Measurements from ENCODE around the gene VASN.
"Not testable (repeated sequence)": the region's sequence is repeated elsewhere in the genome, so short reads cannot be mapped to it uniquely, and the experiment has no call there.

Gene VASN

DNA sequence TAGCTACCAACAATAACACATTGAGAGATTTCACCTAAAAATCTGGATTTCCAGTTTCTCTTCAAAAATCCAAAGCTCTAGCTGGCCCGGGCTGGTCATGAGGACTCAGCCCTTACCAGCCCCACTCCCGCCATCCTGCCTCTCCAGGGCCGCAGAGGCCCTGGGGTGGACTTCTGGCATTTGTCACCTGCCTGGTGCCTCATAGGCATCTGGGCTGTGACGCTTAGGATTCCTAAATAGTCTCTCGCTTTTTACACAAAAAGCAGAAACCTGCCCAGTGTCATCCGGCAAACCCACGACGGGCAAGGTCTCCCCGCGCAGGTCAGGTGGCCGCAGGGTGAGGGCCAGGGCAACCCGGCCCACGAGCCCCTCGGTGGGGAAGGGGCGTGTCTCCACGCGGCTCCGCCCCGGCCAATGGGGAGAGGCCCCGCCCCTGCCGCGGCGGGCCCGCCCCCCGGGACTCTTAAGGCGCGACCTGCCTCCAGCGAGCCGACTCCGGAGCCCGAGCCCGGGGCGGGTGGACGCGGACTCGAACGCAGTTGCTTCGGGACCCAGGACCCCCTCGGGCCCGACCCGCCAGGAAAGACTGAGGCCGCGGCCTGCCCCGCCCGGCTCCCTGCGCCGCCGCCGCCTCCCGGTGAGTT lies at the start of gene VASN:
TSS of gene VASN (plus strand) at position 492 of the 644 bp plus-strand sequence. CDS start 9,030 bp downstream, outside the sequence.
- FAIRE-seq, result no peak

DNA sequence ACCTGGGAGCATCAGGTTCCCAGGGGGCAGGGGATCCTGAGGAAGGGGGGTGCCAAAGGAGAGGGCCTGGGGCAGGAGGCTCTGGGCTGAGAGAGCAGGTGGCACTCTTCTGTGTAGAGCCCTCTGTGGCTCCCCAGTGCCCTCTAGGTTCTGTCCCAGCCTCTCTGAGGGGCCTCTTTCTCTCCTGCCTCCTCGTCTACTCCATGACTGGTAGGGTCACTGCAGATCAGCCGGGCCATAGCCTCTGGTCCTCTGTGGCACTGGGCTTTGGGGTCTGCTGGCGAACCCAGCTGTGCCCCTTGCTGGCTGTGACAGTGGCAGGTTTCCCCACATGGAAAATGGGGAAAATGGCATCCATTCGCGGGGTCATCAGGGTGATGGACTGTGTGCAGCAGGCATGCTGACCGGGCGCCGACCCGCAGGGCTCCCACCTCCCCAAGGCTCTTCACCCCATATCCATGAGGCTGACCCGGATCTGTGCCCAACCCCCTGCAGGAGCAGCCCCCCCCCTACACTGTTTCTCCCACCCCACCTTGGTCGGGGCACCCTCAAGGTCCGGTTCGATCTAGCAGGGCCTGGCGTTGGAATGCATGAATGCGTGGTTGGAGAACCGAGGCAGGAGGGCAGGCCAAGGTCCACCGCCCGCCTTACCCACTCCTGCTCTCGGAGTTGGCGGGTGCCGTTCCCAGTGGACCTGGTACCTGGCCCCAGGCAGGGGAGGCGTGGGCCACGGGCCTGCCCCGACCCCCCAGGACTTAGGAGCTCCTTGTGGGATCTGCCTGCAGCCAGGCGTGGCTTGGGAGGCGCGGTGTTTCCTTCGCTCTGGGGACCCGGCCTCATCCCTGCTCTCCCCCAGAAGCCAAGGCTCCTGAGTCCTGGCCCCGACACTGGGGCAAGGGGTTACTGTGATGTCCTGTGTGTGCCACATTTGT lies 49.3 kb upstream of the VASN start:
- no peak for FAIRE-seq

- FAIRE-seq, result no peak
These were observed 48.4 kb upstream of the VASN start for GRCh38 chr16:4323071-4323844.

GRCh38 chr16:4323845-4324488 lies 47.7 kb upstream of the VASN start:
- FAIRE-seq, result no peak

GRCh38 chr16:4324492-4325252 lies 47.0 kb upstream of the VASN start:
- FAIRE-seq, result no peak

GRCh38 chr16:4325253-4325758 lies 46.3 kb upstream of the VASN start:
- FAIRE-seq, result no peak

- no peak for FAIRE-seq
These were observed 44.1 kb upstream of the VASN start for GRCh38 chr16:4327386-4328045.

GRCh38 chr16:4328046-4328781 lies 43.4 kb upstream of the VASN start:
- FAIRE-seq, result no peak

- no peak for FAIRE-seq
These were observed 42.6 kb upstream of the VASN start for GRCh38 chr16:4328782-4329775.

DNA sequence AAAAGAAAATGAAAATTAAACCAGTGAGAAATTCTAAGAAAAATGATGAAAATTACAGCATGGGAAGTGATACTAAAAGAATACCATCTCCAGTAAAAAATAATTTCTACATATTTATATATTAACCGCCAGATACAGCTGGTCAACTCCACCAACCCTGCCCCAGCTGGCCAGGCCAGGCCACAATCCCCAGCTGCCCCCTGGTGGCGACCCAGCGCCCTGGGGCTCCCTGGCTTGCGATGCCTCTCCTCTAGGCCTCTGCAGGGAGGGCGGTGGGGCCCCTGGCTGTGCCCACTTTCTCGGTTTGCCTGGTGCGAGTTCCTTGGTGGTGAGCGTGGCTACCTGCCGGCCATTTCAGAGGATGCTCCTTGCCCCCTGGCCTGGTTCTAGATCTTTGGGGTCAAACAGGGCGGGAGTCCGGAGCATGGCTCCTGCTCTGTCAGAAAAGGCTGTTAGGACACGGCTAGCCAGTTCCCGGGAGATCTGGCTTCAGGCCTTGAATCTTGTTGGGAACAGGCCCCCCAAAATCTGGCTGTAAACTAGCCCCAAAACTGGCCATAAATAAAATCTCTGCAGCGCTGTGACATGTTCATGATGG lies 41.3 kb upstream of the VASN start:
- no peak for FAIRE-seq

- FAIRE-seq, result no peak
These were observed 39.6 kb upstream of the VASN start for GRCh38 chr16:4332083-4332482.

- FAIRE-seq, result no peak
These were observed 38.9 kb upstream of the VASN start for GRCh38 chr16:4332623-4333307.

DNA sequence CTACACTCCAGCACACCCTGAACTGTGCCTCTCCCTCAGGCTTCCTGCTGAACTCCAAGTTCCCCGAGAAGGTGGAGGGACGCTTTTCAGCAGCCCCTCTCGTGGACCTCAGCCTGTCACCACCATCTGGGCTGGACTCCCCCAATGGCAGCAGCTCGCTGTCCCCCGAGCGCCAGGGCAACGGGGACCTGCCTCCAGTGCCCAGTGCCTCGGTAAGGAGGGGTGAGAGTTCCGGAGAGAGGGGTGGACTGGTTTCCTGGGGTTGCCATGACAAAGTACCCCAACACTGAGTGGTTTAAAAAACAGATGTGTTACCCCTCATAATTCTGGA lies 38.4 kb upstream of the VASN start:
- no peak for FAIRE-seq

- not testable (repeated sequence) for FAIRE-seq
These were observed 37.9 kb upstream of the VASN start for GRCh38 chr16:4333714-4334113.

DNA sequence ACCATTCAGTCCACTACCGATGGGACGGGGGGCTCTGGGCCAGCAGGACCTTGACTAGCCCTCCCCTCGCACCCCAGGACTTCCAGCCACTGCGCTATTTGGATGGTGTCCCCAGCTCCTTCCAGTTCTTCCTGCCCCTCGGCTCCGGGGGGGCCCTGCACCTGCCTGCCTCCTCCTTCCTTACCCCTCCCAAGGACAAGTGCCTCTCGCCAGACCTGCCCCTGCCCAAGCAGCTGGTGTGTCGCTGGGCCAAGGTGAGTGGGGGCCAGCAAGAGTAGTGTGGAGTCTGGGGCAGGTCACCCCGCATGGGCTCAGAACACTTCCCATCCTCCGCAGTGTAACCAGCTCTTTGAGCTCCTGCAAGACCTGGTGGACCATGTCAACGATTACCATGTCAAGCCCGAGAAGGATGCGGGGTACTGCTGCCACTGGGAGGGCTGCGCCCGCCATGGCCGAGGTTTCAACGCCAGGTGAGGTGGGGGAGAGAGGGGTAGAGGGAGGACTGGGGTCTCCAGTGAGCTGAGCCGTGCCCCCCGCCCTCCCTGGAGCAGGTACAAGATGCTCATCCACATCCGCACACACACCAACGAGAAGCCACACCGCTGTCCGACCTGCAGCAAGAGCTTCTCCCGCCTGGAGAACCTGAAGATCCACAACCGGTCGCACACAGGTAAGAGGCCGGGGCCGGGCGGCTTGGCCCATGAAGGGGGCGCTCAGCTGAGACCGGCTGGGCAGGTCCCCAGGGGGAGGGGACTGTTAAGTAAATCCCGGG lies 36.7 kb upstream of the VASN start:
- FAIRE-seq, result no peak

- no peak for FAIRE-seq
These were observed 34.7 kb upstream of the VASN start for GRCh38 chr16:4336701-4337539.
